Measurements from ENCODE around the gene NKD2. TPM values are rescaled to one million over a fixed set of nuclear protein-coding genes. Genes with fewer than 3 reads are reported as not detected.

NKD2 gene
- total and polyA plus RNA-seq, 2 experiments from 2014 or later, result 1.4 to 9.1 TPM

GRCh38 chr5:1061916-1062315 lies 53.3 kb downstream of the NKD2 start:
- H3K36me3 ChIP-seq (replicated peaks; ENCODE audit: insufficient read depth, low read depth), result no peaks in the 10 kb centered on the region
- no peak overlapping the region for H3K4me3 ChIP-seq
- 92% methylated on average over 10 of the region's 10 CpGs for WGBS (ENCODE audit: low lambda C conversion rate, missing lambda C conversion rate)
- no peaks in the 10 kb centered on the region for H3K9me2 ChIP-seq (replicated peaks; ENCODE audit: insufficient read depth)
- H3K4me1 ChIP-seq (ENCODE audit: insufficient read depth), result no peaks in the 10 kb centered on the region
- H3K9me3 ChIP-seq (ENCODE audit: low read depth), result no peaks in the 10 kb centered on the region
- no peak overlapping the region for H2AFZ ChIP-seq
- no peaks in the 10 kb centered on the region for H3K27me3 ChIP-seq
- TF ChIP-seq EZH2 (IDR thresholded peaks at IDR 0.05; ENCODE audit: borderline replicate concordance) (no peak), CTCF (IDR thresholded peaks at IDR 0.05; ENCODE audit: poor library complexity) (no peak), EZH2phosphoT487 (IDR thresholded peaks at IDR 0.05; ENCODE audit: low read depth, severe bottlenecking, unreplicated experiment) (no peak)
- H4K20me1 ChIP-seq (ENCODE audit: insufficient read depth, poor library complexity, severe bottlenecking), result no peaks in the 10 kb centered on the region
- H3K4me2 ChIP-seq, result no peak overlapping the region
- no peak overlapping the region for H3K27ac ChIP-seq
- DNase-seq (ENCODE audit: low spot score), result no peak
- no peaks in the 10 kb centered on the region for H3K79me2 ChIP-seq

GRCh38 chr5:1062761-1063568 lies 54.4 kb downstream of the NKD2 start:
- no peaks in the 10 kb centered on the region for H3K4me1 ChIP-seq (ENCODE audit: insufficient read depth)
- no peak overlapping the region for H3K4me3 ChIP-seq
- H3K9me2 ChIP-seq (replicated peaks; ENCODE audit: insufficient read depth), result no peaks in the 10 kb centered on the region
- H3K9me3 ChIP-seq (ENCODE audit: low read depth), result no peaks in the 10 kb centered on the region
- no peak overlapping the region for H2AFZ ChIP-seq
- H3K27ac ChIP-seq, result no peak overlapping the region
- TF ChIP-seq EZH2 (IDR thresholded peaks at IDR 0.05; ENCODE audit: borderline replicate concordance) (no peak), EZH2phosphoT487 (IDR thresholded peaks at IDR 0.05; ENCODE audit: low read depth, severe bottlenecking, unreplicated experiment) (no peak), CTCF (IDR thresholded peaks at IDR 0.05; ENCODE audit: poor library complexity) (no peak)
- no peaks in the 10 kb centered on the region for H3K27me3 ChIP-seq
- H4K20me1 ChIP-seq (ENCODE audit: insufficient read depth, poor library complexity, severe bottlenecking), result no peaks in the 10 kb centered on the region
- no peak for DNase-seq (ENCODE audit: low spot score)
- no peaks in the 10 kb centered on the region for H3K36me3 ChIP-seq (replicated peaks; ENCODE audit: insufficient read depth, low read depth)
- 96% methylated on average over 32 of the region's 36 CpGs for WGBS (ENCODE audit: low lambda C conversion rate, missing lambda C conversion rate)
- H3K79me2 ChIP-seq, result no peaks in the 10 kb centered on the region
- no peak overlapping the region for H3K4me2 ChIP-seq

- no peaks in the 10 kb centered on the region for H3K79me2 ChIP-seq
- TF ChIP-seq CTCF (IDR thresholded peaks at IDR 0.05; ENCODE audit: poor library complexity) (no peak), EZH2phosphoT487 (IDR thresholded peaks at IDR 0.05; ENCODE audit: low read depth, severe bottlenecking, unreplicated experiment) (no peak), EZH2 (IDR thresholded peaks at IDR 0.05; ENCODE audit: borderline replicate concordance) (no peak)
- no peak overlapping the region for H2AFZ ChIP-seq
- H3K9me3 ChIP-seq (ENCODE audit: low read depth), result no peaks in the 10 kb centered on the region
- H3K36me3 ChIP-seq (replicated peaks; ENCODE audit: insufficient read depth, low read depth), result no peaks in the 10 kb centered on the region
- no peak for DNase-seq (ENCODE audit: low spot score)
- H3K27ac ChIP-seq, result no peak overlapping the region
- H3K4me2 ChIP-seq, result no peak overlapping the region
- H3K4me1 ChIP-seq (ENCODE audit: insufficient read depth), result no peaks in the 10 kb centered on the region
- H3K4me3 ChIP-seq, result no peak overlapping the region
- WGBS (ENCODE audit: low lambda C conversion rate, missing lambda C conversion rate), result 97% methylated on average over 31 of the region's 56 CpGs
- no peaks in the 10 kb centered on the region for H3K9me2 ChIP-seq (replicated peaks; ENCODE audit: insufficient read depth)
- no peaks in the 10 kb centered on the region for H4K20me1 ChIP-seq (ENCODE audit: insufficient read depth, poor library complexity, severe bottlenecking)
- no peaks in the 10 kb centered on the region for H3K27me3 ChIP-seq
These were observed 55.2 kb downstream of the NKD2 start for GRCh38 chr5:1063661-1064382.
